Ovary (tissue), 3 donors: ENCODE measurements around the gene IMP3.

Source experiments
- EP300 ChIP-seq: sonication (generic); formaldehyde crosslinking; IDR thresholded peaks from one replicate; pipeline ENCODE4 v1.6.1; 2017; ENCODE audit warnings: antibody characterized with exemption
- POLR2A ChIP-seq: fragments of 450-650 bp; IDR thresholded peaks from one replicate; pipeline ENCODE4 v1.6.1; 2017; ENCODE audit warnings: antibody characterized with exemption, mild to moderate bottlenecking, moderate library complexity
- TF ChIP-seq, protein P1 (sequence below), 3 donors: fragments of 450-650 bp in 2 of 3; fragments of 200-600 bp in 1 of 3; IDR thresholded peaks; one replicate each; pipeline versions ENCODE4 v1.5.1 to v1.8.0; 2016 to 2022; ENCODE audit warnings: antibody characterized with exemption in 3 of 3, mild to moderate bottlenecking in 1 of 3
- donor health status: DM: no; HTN: no; CAD: no.

DNA sequence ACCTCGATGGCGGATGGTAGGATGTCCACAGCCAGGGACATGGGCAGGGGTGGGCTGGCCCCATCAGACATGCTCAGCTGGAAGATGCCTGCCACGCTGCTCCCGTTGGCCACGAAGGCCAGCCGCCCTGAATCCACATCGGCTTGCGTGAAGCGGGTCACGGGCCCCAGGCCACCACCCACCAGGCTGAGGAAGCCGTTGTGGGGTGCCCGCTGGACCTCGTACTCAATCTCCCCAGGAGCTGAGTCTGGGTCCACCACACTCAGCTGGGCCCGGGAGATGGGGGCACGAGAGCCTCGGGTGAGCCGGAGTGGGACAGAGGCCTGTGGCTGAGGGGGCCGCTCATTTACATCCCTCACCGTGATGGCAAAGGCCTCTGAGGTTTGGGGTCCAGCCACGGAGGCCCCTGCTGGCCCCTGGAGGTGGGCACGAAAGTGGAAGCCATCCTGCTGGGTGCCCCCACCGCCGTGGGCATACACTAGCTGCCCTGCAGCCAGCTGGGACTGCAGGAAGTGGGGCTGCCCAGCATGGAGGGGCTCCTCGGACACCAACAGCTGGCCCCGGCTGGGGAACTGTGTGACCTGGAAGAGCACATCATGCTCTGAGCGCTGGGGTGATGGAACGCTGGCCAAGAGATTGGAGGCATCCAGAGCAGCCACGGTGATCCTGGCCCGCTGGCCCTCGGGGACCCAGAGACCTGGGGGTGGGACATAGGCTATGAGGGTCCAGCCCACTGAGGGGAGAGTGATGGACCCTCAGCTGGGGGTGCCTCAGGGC is 36.9 kb upstream of the IMP3 start:
- TF ChIP-seq, protein P1, sequence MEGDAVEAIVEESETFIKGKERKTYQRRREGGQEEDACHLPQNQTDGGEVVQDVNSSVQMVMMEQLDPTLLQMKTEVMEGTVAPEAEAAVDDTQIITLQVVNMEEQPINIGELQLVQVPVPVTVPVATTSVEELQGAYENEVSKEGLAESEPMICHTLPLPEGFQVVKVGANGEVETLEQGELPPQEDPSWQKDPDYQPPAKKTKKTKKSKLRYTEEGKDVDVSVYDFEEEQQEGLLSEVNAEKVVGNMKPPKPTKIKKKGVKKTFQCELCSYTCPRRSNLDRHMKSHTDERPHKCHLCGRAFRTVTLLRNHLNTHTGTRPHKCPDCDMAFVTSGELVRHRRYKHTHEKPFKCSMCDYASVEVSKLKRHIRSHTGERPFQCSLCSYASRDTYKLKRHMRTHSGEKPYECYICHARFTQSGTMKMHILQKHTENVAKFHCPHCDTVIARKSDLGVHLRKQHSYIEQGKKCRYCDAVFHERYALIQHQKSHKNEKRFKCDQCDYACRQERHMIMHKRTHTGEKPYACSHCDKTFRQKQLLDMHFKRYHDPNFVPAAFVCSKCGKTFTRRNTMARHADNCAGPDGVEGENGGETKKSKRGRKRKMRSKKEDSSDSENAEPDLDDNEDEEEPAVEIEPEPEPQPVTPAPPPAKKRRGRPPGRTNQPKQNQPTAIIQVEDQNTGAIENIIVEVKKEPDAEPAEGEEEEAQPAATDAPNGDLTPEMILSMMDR (IDR thresholded peaks at IDR 0.05) = no peak
- TF ChIP-seq POLR2A (no peak), EP300 (no peak)
